HG03558 (cell line): Measurements from ENCODE around the gene ARPC1B.
"Not testable (repeated sequence)": the region's sequence is repeated elsewhere in the genome, so short reads cannot be mapped to it uniquely, and the experiment has no call there.

Experiments used
- ATAC-seq: cut with Tn5 transposase; IDR thresholded peaks from one replicate; pipeline ENCODE4 v1.9.1; 2021; ENCODE audit warnings: moderate number of reproducible peaks; ENCODE audit not compliant: unreplicated experiment; ENCODE audit errors: extremely low read depth

Gene ARPC1B

DNA sequence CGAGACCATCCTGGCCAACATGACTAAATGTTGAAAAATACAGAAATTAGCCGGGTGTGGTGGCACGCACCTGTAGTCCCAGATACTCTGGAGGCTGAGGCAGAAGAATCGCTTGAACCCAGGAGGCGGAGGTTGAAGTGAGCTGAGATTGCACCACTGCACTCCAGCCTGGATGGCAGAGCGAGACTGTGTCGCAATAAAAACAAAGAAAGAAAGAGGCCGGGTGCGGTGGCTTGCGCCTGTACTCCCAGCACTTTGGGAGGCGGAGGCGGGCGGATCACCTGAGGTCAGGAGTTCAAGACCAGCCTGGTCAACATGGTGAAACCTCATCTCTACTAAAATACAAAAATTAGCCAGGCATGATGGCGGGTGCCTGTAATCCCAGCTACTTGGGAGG is 12.7 kb downstream of the ARPC1B start:
- ATAC-seq, result not testable (repeated sequence)

DNA sequence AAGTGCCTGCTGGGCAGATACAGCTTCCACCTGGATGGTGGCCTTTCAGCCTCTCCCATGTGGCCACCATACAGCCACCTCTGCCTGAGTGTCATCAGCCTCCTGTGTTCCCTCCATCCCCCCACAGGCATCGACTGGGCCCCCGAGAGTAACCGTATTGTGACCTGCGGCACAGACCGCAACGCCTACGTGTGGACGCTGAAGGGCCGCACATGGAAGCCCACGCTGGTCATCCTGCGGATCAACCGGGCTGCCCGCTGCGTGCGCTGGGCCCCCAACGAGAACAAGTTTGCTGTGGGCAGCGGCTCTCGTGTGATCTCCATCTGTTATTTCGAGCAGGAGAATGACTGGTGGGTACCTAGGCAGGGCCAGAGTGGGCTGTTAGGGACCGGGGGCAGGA is 13.4 kb downstream of the ARPC1B start:
- ATAC-seq, result no peak

DNA sequence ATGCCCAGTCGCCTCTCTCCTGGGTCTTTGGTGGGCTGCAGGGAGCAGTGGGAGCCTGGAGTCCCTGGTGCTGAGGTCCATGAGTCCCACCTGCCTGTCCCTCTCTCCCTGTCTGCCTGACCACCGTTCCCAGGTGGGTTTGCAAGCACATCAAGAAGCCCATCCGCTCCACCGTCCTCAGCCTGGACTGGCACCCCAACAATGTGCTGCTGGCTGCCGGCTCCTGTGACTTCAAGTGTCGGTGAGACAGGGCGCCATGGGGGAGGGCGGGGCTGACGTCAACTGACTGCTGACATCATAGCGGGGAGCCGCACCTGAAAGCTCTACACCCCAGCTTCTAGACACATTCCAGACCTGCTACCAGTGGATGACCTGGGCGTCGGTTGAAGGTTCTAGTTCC is 15.2 kb downstream of the ARPC1B start:
- ATAC-seq, result no peak

DNA sequence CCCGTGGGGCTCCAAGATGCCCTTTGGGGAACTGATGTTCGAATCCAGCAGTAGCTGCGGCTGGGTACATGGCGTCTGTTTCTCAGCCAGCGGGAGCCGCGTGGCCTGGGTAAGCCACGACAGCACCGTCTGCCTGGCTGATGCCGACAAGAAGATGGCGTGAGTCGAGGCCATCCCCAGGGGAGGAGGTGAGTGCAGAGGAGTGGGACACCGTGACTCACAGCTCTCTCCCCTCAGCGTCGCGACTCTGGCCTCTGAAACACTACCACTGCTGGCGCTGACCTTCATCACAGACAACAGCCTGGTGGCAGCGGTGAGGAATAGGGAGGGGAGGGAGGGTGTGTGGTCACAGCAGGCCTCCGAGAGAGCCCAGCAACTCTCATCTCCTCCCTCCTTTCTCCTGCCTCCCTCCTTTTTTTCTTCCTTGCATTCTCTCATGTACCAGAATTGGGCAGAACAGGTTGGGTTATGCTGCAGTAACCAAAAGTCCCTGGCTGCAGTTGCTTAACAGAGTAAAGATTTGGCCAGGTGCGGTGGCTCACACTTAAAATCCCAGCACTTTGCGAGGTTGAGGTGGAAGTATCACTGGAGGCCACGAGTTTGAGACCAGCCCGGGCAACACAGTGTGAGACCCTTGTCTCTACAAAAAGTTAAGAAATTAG is 16.5 kb downstream of the ARPC1B start:
- ATAC-seq, result no peak

DNA sequence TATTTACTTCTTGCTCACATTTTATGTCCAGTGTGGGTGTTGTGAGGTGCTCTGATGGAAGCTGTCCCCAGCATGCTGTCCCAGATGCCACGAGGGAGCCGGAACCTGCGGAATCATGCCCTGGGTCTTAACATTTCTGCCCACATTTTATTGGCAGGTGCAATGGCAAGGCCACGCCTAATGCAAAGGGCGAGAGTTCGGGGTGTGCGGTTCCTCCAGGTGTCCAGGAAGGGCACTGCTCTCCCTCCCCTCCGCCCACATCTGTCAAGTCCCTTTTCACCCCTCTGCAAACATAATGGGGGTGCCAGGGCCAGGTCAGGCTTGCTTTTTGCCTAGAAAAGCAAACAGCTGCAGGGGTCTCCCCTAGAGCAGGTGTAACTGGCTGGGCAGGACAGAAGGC is 17.5 kb downstream of the ARPC1B start:
- no peak for ATAC-seq

DNA sequence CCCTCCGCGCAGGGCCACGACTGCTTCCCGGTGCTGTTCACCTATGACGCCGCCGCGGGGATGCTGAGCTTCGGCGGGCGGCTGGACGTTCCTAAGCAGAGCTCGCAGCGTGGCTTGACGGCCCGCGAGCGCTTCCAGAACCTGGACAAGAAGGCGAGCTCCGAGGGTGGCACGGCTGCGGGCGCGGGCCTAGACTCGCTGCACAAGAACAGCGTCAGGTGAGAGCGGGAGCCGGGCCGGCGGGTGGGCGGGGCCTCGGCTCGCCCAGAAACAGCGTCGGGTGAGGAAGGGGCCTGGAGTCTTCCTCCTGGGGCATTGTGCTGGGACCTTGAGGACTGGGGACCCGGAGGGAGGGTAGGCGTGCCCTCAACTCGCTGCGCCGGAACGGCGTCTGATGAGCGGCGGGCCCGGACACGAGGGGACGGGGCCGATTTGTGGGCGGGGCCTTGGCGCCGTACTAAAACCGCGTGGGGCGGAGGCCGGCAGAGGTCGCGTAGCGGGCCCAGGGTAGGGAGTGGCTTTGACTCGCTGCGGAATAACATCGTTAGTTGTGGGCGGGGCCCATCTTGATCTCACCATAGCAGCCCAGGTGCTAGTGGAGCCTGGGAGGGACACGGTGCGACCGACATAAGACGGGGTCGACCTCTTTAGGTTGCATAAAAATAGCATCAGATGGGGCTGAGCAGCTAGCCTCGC is 18.3 kb downstream of the ARPC1B start:
- ATAC-seq, result peak; percentile 55

DNA sequence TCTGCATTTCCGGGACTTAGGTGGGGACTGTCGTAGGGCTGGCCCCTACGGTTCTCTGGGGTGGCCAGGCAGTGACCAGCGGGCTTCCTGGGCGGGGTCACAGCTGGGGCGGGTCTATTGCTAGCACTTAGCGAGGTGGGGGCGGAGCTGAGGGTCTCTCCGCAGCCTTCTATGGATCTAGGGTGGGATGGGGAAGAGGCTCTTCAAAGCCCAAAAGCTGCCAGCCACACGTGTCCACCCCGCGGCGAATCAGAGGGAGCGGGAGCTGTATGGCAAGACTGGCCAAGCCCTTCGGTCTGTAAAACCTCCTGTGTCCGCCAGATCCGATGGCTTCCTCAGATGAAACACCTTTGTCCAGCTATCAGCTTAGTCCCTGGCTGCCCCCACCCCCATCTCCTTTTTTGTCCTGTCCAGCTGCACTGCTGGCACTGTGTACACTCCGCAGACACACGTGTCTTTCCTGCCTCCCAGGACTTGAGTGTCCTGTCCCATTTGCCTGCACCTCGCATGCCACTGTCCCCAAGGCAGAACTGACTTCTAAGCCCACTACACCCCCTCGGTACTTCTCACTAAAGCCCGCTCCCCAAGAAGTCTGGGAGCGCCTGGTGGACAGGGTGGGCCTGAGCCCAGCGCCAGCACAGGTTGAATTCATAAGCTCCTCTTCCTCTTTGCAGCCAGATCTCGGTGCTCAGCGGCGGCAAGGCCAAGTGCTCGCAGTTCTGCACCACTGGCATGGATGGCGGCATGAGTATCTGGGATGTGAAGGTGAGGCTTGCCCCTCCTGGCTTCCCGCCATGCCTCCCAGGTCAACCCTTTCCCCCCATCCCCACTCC is 19.0 kb downstream of the ARPC1B start:
- ATAC-seq, result no peak

DNA sequence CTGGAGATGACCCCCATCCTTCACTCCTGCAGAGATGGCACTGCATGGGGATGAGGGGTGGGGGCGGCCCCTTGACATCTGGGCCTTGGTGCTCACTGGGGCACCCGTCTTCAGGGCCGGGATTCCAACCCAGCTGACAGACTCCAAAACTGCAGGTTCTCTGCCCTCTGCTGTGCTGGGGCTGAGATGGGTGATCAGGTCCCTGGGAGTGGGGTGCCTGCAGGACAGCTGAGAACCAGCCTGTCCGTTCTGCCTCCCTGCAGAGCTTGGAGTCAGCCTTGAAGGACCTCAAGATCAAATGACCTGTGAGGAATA is 19.6 kb downstream of the ARPC1B start:
- no peak for ATAC-seq

DNA sequence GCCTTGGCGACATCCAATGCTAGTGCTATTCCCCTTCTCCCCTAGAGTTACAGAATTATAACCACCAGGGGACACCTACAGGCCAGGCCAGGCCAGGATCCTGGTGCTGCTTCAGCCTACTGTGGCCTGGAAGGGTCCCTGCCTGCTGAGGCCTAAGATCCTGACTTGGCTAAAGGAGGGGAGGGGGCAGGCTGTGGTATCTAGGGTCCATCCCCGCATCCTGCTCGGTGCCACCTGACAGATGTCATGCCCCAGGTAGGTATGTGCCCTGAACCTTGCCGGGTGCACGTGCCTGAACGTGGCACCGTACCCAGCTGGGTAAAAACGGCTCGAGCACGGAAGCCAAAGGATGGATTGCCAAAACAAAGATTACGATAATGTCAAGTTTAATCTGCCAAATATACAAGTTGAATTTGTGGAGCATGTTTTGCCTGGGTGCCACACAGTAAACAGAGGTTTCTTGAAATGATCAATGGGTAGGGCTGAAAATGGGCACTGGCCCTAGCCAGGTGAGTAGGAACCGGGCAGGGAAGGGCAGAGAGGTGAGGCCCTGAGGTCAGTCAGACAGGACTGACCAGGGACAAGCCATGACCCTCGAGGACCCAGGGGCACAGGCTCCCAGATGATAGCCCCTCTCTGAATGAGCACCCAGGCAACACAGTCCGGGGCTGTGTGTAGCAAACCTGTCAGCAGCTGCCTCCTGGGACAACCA is 21.2 kb downstream of the ARPC1B start:
- ATAC-seq, result no peak

DNA sequence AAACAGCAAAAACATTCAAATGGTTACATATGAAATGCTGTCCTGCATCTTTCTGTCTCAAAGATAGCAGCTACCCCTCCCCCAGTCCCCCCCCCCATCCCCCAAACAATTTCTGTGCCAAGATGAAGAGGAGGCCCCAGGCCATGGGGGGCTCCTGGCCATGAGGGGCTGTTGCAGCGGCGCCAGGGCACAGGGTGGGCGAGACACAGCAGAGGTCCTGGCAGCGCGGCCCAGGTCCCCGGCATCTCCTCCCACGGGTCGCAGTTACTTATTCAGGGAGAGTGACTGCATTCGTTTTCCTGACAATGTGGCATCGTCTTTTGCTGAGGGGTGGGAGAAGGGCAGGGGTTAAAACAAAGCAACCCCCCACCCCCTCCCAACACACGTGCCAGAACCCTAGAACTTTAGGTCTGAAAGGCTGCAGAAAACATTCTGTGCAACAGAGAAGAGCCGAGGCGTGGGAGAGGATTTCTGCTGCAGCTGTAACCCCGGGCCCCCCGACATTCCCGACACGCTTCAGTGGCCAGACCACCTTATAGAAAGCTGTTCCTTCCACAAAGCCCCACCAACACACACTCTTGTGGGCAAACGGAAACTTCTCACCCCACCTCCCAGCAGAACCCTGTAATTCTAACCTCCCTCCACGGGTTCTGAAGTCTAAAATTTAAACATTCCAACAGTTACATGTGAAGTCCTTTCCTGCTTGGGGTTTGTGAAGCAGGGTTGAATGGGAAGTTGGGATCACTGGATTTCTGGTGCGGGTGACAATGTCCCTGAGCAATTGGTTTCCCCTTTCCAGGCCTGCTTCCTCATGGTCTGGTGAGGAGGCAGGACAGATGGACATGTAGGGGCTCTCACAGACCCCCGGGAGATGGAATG is 22.1 kb downstream of the ARPC1B start:
- ATAC-seq, result no peak

DNA sequence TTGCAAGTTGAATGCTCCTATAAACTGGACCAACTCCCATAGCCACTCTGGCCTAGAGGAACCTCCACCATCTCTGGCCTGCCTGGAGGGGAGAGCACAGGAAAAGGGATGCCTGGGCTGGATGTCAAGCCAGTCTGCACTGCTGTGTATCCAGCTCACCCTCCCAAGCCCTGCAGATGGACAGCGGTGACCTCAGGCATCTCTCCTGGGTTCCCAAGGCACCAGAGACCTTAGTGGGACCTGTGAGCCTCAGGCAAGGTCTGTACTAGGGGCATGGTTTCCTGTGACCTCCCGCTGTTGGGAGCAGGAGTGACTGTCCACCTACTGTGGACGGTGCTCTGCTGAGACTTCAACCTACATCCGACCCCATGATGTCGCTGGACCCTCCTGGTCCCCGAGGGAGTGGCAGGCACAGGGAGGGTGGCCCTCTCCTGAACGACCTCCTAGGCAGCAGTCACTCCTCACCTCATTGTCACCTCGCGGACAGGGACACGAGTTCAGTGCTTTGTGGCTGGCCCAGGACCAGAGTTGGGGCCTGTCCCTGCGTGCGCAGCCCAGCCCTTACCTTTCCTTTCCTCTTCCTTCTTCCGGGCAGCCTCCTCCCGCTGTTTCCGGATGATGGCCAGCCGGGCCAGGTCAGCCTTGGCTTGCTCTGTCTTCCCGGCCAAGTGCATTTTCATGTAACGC is 22.9 kb downstream of the ARPC1B start:
- no peak for ATAC-seq

DNA sequence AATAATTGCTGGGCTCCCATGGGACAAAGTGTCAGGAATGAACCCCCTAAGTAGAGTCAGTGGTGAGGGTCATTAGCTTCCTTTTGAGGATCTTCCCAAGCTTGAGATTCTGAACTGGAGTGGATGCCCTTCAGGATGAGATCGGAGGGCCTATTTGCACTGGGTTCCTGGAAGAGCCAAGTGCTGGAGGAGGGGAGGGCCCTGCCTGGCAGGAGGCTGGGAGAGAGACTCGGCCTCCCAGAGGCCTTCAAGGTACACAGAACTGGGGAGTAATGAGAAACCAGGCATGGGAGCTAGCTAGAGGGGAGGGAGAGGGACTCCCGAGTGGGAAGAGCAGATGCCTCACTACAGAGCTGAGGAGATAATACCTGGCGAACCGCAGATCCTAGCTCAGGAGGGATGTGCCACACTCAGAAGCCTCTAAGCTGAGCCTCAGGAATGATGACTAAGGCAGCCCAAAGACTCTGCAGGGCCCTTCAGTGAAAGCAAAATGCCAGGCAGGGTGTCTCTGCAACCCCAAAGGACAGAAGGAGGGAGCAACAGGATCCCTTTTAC is 24.4 kb downstream of the ARPC1B start:
- no peak for ATAC-seq

DNA sequence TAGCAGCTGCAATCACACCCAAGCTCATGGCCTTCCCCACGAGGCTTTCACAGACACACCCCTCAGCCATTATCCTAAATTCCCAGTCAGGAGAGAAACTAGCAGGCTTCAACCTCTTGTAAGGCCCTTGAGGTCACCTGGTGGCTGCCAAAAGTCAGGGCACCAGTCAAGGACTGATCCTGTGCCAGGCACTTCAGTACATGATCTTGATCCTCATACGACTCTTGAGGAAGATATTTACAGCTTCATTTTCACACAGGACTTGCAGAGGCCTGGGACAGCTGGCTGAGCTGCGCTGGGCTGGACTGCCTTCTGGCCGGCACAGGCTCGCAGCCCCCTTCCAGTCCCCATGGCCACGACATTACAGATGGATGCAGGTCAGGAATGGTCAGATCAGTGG is 25.1 kb downstream of the ARPC1B start:
- no peak for ATAC-seq

DNA sequence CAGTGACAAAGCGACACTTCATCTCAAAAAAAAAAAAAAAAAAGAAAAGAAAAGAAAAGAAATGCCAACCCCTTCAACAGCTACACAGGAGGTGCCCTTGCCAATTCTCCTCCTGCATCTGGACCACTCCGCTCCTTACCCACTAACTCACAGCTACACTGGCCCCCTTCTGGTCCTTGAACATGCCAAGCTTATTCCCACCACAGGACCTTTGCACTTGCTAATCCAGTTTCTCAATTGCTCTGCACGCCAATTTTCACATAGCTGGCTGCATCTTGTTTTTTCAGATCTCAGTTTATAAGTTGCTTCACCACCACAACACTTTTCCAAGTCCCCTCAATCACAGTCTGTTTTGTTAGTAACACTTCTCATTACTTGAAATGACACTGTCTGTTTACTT is 28.3 kb downstream of the ARPC1B start:
- ATAC-seq, result no peak

DNA sequence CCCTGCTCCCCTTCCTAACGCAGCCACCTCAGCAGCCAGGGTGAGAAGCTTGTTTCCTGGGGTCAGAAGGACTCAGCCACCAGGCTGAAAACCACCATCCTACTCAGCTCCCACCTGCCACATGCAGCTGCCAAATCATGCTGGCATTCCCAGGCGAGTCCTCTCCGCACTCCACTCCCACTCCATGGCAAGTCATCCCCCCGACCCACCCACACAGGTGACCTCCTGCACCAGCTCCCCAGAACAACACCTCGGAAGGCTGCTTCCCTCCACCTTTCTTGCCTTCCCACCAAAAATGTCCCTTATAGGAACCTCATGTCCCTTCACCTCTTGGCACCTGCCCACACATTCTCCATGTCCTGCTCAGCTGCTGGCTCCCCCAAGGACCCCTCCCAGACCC is 29.2 kb downstream of the ARPC1B start:
- ATAC-seq, result no peak

DNA sequence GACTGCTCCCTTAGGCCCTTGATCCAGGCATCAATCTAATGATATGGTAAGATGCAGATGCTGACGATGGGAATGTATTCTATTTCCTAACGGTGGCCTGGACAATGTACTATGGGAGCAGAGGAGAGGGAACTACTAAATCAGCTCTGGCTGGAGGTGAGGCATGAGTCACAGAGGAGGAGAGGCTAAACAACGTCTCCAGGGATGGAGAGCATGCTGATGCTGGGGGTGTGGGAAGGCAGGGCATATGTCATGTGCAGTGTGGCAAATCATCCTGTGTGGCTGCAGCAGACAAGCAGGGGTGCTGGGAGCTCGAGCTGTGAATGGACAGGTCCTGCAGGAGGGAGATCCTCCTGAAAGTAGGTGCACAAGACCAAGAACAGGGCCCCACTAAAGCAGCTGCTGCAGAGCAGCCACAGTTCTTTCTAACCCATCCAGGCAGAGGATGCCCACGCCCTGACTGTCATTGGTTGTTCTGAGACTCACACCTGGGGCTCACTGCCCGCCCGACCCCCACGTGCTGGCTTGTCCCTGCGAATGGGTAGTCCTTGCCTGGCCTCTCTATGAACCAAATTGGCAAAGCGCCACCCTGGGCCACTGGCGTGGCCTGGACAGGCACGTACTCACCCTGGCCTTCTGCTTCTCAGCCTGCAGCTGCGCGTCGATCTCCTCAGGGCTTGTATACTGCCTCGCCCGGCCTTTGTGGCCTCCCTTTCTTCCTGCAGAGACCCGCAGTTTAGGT is 29.9 kb downstream of the ARPC1B start:
- no peak for ATAC-seq

DNA sequence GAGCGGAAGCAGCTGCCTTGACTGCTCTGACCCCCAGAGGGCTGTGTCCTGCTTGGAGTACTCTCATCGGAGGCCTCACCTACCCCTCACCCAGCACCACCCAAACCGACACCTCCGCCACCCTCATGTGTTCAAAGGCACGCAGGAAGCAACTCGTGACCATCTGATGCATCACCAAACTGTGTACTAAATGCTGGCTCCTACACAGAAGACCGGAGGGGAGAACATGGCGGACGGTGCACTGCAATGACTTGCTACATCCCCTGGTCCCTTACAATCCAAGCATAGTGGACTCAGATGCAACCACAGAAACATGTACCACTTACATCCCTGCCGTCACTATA is 30.4 kb downstream of the ARPC1B start:
- ATAC-seq, result no peak

DNA sequence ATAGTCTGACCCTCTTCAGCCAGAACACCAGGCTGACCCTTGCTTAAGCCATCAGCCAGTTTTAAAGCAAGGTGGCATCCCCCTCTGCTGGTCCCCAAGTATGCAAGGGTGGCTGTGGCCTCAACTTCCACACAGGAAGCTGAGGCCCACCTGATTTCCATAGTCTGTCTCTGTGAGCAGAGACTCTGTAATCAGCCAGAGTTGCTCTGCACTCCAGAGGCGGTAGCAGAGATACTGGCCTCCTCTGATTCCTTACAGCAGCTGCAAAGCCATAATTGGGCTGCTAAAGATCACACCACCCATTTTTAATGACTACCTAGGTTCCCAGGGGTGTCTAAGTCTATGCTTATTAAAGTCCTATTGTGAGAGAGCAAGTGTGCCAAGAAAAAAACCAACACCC is 32.0 kb downstream of the ARPC1B start:
- no peak for ATAC-seq
